ENCODE measurements around the gene TTF2. TPM values are rescaled to one million over a fixed set of nuclear protein-coding genes. Genes with fewer than 3 reads are reported as not detected.

The TTF2 gene
- total and polyA plus RNA-seq, 2 of the 8 experiments (the other 6 are each of a cell fraction or from before 2014, with no cell fraction given) = 16.9 to 89.6 TPM

GRCh38 chr1:117020526-117021156, 39.5 kb upstream of the TTF2 start:
- H4K91ac ChIP-seq (replicated peaks; ENCODE audit: insufficient read length, low read length) = no peak overlapping the region
- H3K23ac ChIP-seq (ENCODE audit: insufficient read length) = no peak overlapping the region
- H2BK12ac ChIP-seq (ENCODE audit: low read depth, low read length) = no peak overlapping the region
- H3K36me3 ChIP-seq (ENCODE audit: control insufficient read depth in 2 of 4, insufficient read depth in 4 of 4, low read length in 3 of 4) = peaks cover 0 to 4% (median 0%) of the 10 kb centered on the region in 4 experiments; a peak in 1 of 8 replicates
- CTCF ChIA-PET (ENCODE audit: partially characterized antibody) = interaction anchor here (1.2 kb wide), 1 partner anchor 11 kb away, joined by 6 read pairs; no protein-coding TSS in a partner anchor
- H2BK5ac ChIP-seq (ENCODE audit: low read depth, low read length) = no peak overlapping the region
- H3K4me2 ChIP-seq (ENCODE audit: insufficient read depth in 1 of 2, low read depth in 2 of 2, low read length in 2 of 2) = no peak overlapping the region
- no peak for DNase-seq (ENCODE audit: low read depth in 1 of 2, low spot score in 2 of 2)
- H2AK5ac ChIP-seq (ENCODE audit: low read depth, low read length) = no peak overlapping the region
- H3K9me3 ChIP-seq (ENCODE audit: insufficient read depth in 2 of 2, low read depth in 1 of 2, low read length in 1 of 2) = no peaks in the 10 kb centered on the region
- no peak overlapping the region for H2AFZ ChIP-seq (ENCODE audit: low read length)
- no peaks in the 10 kb centered on the region for H3K4me1 ChIP-seq (replicated peaks in 1 of 4; ENCODE audit: control insufficient read depth in 3 of 4, insufficient read depth in 4 of 4, low read length in 3 of 4)
- POLR2A ChIA-PET (ENCODE audit: partially characterized antibody) = no interaction called here
- no peak for FAIRE-seq
- H3K4ac ChIP-seq (replicated peaks; ENCODE audit: insufficient read length, low read depth, low read length) = no peak overlapping the region
- H4K20me1 ChIP-seq (replicated peaks in 1 of 2; ENCODE audit: control insufficient read depth in 1 of 2, insufficient read depth in 2 of 2, low read length in 2 of 2) = no peaks in the 10 kb centered on the region
- H2BK20ac ChIP-seq (ENCODE audit: low read length) = no peak overlapping the region
- H3K79me1 ChIP-seq (ENCODE audit: low read depth, low read length) = no peaks in the 10 kb centered on the region
- no peak overlapping the region for H3K4me3 ChIP-seq (ENCODE audit: extremely low read depth in 1 of 4, insufficient read depth in 2 of 4, low read depth in 3 of 4, low read length in 4 of 4)
- H3K9ac ChIP-seq (replicated peaks in 1 of 4; ENCODE audit: extremely low read depth in 1 of 4, low read depth in 3 of 4, low read length in 3 of 4) = no peak overlapping the region
- TF ChIP-seq NRF1 (IDR thresholded peaks at IDR 0.05; ENCODE audit: low read depth, low read length) (no peak), POU5F1 (IDR thresholded peaks at IDR 0.05; ENCODE audit: low read depth, low read length) (no peak), SP2 (IDR thresholded peaks at IDR 0.05; ENCODE audit: low read length) (no peak), TAF7 (optimal IDR thresholded peaks at IDR 0.05; ENCODE audit: borderline replicate concordance, low read depth, low read length) (no peak), ATF3 (IDR thresholded peaks at IDR 0.05; ENCODE audit: insufficient read depth, low read depth, low read length) (no peak)
- H2BK15ac ChIP-seq (ENCODE audit: low read length) = no peak overlapping the region
- H3K27ac ChIP-seq (ENCODE audit: low read depth, low read length) = no peak overlapping the region
- no peaks in the 10 kb centered on the region for H3K79me2 ChIP-seq (ENCODE audit: control insufficient read depth in 1 of 2, insufficient read depth in 2 of 2, low read length in 2 of 2)
- H3K23me2 ChIP-seq (ENCODE audit: low read depth, low read length) = no peaks in the 10 kb centered on the region
- no peak overlapping the region for H3K14ac ChIP-seq (ENCODE audit: insufficient read length)
- H3K18ac ChIP-seq (ENCODE audit: extremely low read depth, low read length) = no peak overlapping the region
- H3K56ac ChIP-seq (replicated peaks; ENCODE audit: insufficient read length, low read depth, low read length) = no peak overlapping the region
- no peak overlapping the region for H4K5ac ChIP-seq (ENCODE audit: insufficient read length, low read depth, low read length)
- no peak overlapping the region for H4K8ac ChIP-seq (ENCODE audit: extremely low read depth, insufficient read depth, low read length)
- H2BK120ac ChIP-seq (replicated peaks; ENCODE audit: low read depth, low read length) = no peak overlapping the region
- WGBS, 2 experiments (ENCODE audit: extremely low coverage in 1 of 2, insufficient coverage in 1 of 2, insufficient read length in 1 of 2, insufficient replicate concordance in 2 of 2, low coverage in 1 of 2, low lambda C conversion rate in 2 of 2, missing lambda C conversion rate in 1 of 2) = 81% methylated on average over 1 of the region's 1 CpG; no CpG with 5 or more reads in 1 of the 2 experiments
- no peaks in the 10 kb centered on the region for H3K27me3 ChIP-seq (replicated peaks in 1 of 4; ENCODE audit: control insufficient read depth in 3 of 4, extremely low read depth in 1 of 4, insufficient read depth in 3 of 4, low read length in 3 of 4)
